Endothelial cell of umbilical vein (primary cell): ENCODE data around the gene MEIOSIN. TPM values are rescaled to one million over a fixed set of nuclear protein-coding genes. Genes with fewer than 3 reads are reported as not detected.

Experiments
- BruUV-seq: library from RNA; stranded (reverse); fragments of 400-500 nt; replicated peaks from 2 replicates; lab custom pipeline; 2021; lab: Mats Ljungman, UMichigan
- CTCF ChIA-PET: fragments of 300-600, 350-600 bp; sonication (Branson Sonifier 250); formaldehyde crosslinking; loops from one replicate; lab custom pipeline; 2021; ENCODE audit warnings: antibody characterized with exemption, inconsistent platforms; lab: Charles Lee
- POLR2A ChIA-PET: fragments of 300-600, 350-600 bp; sonication (Branson Sonifier 250); formaldehyde crosslinking; loops from one replicate; lab custom pipeline; 2021; ENCODE audit warnings: antibody characterized with exemption, inconsistent platforms; lab: Charles Lee
- DNase-seq: peaks from one replicate; pipeline ENCODE4 v3.0.0-alpha.2; 2011; ENCODE audit warnings: low read depth, low spot score
- FAIRE-seq: peaks from 2 replicates; lab custom pipeline; 2011; peaks lifted over from hg19 to GRCh38; lab: Jason Lieb, UNC
- H2AFZ ChIP-seq: 2 replicates; pipeline ENCODE4 v1.6.0; 2012; ENCODE audit warnings: low read depth, low read length, control low read depth, inconsistent platforms
- H3K27ac ChIP-seq: 2 replicates; pipeline ENCODE4 v1.5.1; 2011; ENCODE audit warnings: low read depth, mild to moderate bottlenecking, control low read depth, low read length, moderate library complexity; ENCODE audit not compliant: insufficient read depth
- H3K27me3 ChIP-seq, 2 experiments: 2 replicates each; pipeline versions ENCODE4 v1.6.0 to v1.6.1; 2011; ENCODE audit warnings: low read length in 2 of 2, mixed read lengths in 1 of 2; ENCODE audit not compliant: control insufficient read depth in 2 of 2, insufficient read depth in 2 of 2
- H3K36me3 ChIP-seq, 2 experiments: 2 replicates in 1 of 2; 3 replicates in 1 of 2; pipeline ENCODE4 v1.5.1; 2011; ENCODE audit warnings: low read length in 2 of 2, mild to moderate bottlenecking in 1 of 2, moderate library complexity in 1 of 2; ENCODE audit not compliant: control insufficient read depth in 2 of 2, insufficient read depth in 2 of 2; ENCODE audit errors: extremely low read depth in 1 of 2
- H3K4me1 ChIP-seq: 3 replicates; pipeline ENCODE4 v1.5.1; 2011; ENCODE audit warnings: mild to moderate bottlenecking, low read length; ENCODE audit not compliant: control insufficient read depth, insufficient read depth; ENCODE audit errors: extremely low read depth
- H3K4me2 ChIP-seq: 2 replicates; pipeline ENCODE4 v1.6.1; 2011; ENCODE audit warnings: low read length, control low read depth, mixed read lengths; ENCODE audit not compliant: insufficient read depth
- H3K4me3 ChIP-seq, 3 experiments: fragments of 200-600 bp in 1 of 3; sonication (generic), shearing (Covaris generic) in 1 of 3; replicated peaks in 1 of 3; 2 replicates each; pipeline ENCODE4 v1.5.1; 2011 to 2016; ENCODE audit warnings: control low read depth in 3 of 3, low read length in 3 of 3, mild to moderate bottlenecking in 2 of 3, inconsistent platforms in 1 of 3, low read depth in 1 of 3, moderate library complexity in 1 of 3; ENCODE audit not compliant: insufficient read depth in 1 of 3
- H3K79me2 ChIP-seq: 2 replicates; pipeline ENCODE4 v1.6.0; 2012; ENCODE audit warnings: low read length, inconsistent platforms; ENCODE audit not compliant: control insufficient read depth, insufficient read depth
- H3K9ac ChIP-seq: replicated peaks from 2 replicates; pipeline ENCODE3; 2011; ENCODE audit warnings: low read length, control low read depth; ENCODE audit not compliant: insufficient read depth; ENCODE audit errors: extremely low read depth
- H3K9me1 ChIP-seq: replicated peaks from 3 replicates; pipeline ENCODE4 v1.6.0; 2011; ENCODE audit warnings: mild to moderate bottlenecking, low read length; ENCODE audit not compliant: control insufficient read depth, insufficient read depth; ENCODE audit errors: extremely low read depth
- H3K9me3 ChIP-seq: replicated peaks from 2 replicates; pipeline ENCODE4 v1.5.1; 2012; ENCODE audit warnings: low read length, inconsistent platforms; ENCODE audit not compliant: control insufficient read depth, insufficient read depth
- H4K20me1 ChIP-seq: replicated peaks from 2 replicates; pipeline ENCODE3; 2011; ENCODE audit warnings: mild to moderate bottlenecking, low read length; ENCODE audit not compliant: control insufficient read depth, insufficient read depth; ENCODE audit errors: extremely low read depth
- EZH2 ChIP-seq: IDR thresholded peaks from 2 replicates; pipeline ENCODE4 v1.6.1; 2012; ENCODE audit warnings: borderline replicate concordance, low read depth, mild to moderate bottlenecking, moderate library complexity, low read length, inconsistent platforms; ENCODE audit not compliant: severe bottlenecking
- FOS ChIP-seq: IDR thresholded peaks from 2 replicates; pipeline ENCODE4 v1.6.1; 2011; ENCODE audit warnings: mild to moderate bottlenecking, low read length, moderate library complexity, borderline replicate concordance; ENCODE audit not compliant: insufficient read depth
- GATA2 ChIP-seq: IDR thresholded peaks from 2 replicates; pipeline ENCODE4 v1.7.0; 2011; ENCODE audit warnings: low read depth, mild to moderate bottlenecking, moderate library complexity, mixed read lengths, low read length; ENCODE audit not compliant: insufficient read length, insufficient read depth
- JUN ChIP-seq: IDR thresholded peaks from 2 replicates; pipeline ENCODE4 v1.6.1; 2011; ENCODE audit warnings: borderline replicate concordance, low read depth; ENCODE audit not compliant: insufficient read length, insufficient read depth
- MYC ChIP-seq: IDR thresholded peaks from one replicate; pipeline ENCODE4 v1.6.1; 2011; ENCODE audit warnings: mild to moderate bottlenecking, low read depth, low read length
- POLR2A ChIP-seq: IDR thresholded peaks from 2 replicates; pipeline ENCODE4 v1.6.1; 2012; ENCODE audit warnings: low read depth, mild to moderate bottlenecking, control low read depth, low read length
- POLR2AphosphoS5 ChIP-seq: IDR thresholded peaks from 2 replicates; pipeline ENCODE4 v1.6.1; 2012; ENCODE audit warnings: low read depth, mild to moderate bottlenecking, control low read depth, low read length, moderate library complexity; ENCODE audit not compliant: insufficient read depth
- dilution Hi-C: fragments of 300-500 bp; cut with MboI; formaldehyde crosslinking; loops from one replicate; pipeline ENCODE4 v1.15.0; 2019; ENCODE audit warnings: low sequenced_read_pairs; ENCODE audit not compliant: extremely low pct_ligation_motif_present
- intact Hi-C: fragments of 100-400 bp; cut with micrococcal nuclease; formaldehyde crosslinking; loops from one replicate; pipeline ENCODE4 v1.10.0; 2022
- polyA plus RNA-seq, 4 experiments: library from polyadenylated mRNA; depleted of rRNA in 3 of 4; stranded (reverse) in 3 of 4; unstranded in 1 of 4; fragments of >200 nt; gene quantifications; 2 replicates each; pipeline versions ENCODE4 v1.2.1 to v1.2.3, GENCODE V29; 2011 to 2012; ENCODE audit warnings: missing spikeins in 1 of 4
- total RNA-seq: library from RNA; stranded (reverse); gene quantifications from 2 replicates; pipeline ENCODE4 v1.2.3, GENCODE V29; 2021
- TF ChIP-seq, protein P1 (sequence below), 2 donors: IDR thresholded peaks; 1 replicate in 1 of 2; 2 replicates in 1 of 2; pipeline ENCODE4 v1.5.1; 2011; ENCODE audit warnings: low read length in 2 of 2, mild to moderate bottlenecking in 2 of 2, moderate library complexity in 2 of 2, control low read depth in 1 of 2, inconsistent platforms in 1 of 2, low read depth in 1 of 2; ENCODE audit not compliant: insufficient read depth in 1 of 2; ENCODE audit errors: extremely low read depth in 1 of 2
- TF ChIP-seq, protein P2 (sequence below): IDR thresholded peaks from 2 replicates; pipeline ENCODE4 v1.6.1; 2011; ENCODE audit not compliant: insufficient read depth, insufficient read length

MEIOSIN gene
- total and polyA plus RNA-seq, 2 donors (not counting 3 experiments of a cell fraction or from before 2014, with no cell fraction given): not detected

DNA sequence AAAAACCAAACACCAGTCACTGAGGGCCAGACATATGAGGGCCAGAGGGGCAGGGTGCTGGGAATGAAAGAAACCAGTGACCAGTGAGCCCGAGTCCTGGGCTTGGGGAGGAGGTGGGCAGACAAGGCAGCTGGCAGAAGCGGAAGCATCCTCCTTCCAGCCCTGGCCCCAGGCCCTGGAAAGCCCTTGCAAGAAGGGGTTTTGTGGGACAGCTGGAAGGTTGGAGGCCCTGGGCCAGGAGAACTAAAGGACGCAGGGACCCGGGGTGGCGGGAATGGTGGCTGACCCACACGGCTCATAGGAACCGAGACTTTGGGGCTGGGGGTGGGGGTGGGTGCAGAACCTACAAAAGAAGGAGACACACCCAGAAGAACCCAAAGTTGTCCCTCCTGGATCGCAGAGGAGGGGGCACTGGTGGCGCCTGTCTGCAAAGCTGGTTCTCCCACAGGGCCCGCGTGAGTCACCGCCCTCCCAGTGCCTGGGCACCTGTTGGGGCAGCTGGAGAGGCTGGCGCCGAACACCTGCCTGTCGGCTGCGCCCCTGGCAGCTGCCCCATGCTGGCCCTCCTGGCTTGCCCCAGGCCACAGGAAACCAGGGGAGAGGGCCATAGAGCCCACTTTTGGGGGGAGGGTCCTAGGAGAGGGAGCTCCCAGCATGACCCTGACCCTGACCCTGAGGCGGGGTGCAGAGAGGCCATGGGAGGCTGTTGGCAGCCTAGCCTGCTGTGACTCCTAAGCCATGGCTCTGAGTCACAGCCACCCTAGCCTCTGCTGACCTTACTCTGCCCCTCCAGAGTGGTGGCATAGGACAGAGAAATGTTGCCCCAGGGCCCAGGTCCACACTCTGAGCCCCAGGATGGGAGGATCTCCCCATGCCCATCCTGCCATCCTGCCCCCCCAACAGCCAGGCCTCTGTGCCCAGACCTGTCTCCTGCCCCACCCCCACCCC is 48.2 kb downstream of the MEIOSIN start:
- intact Hi-C loops (no loop called here), dilution Hi-C loops (no loop called here)
- BruUV-seq: no TSS peak
- no peak for TF ChIP-seq GATA2
- no peak for TF ChIP-seq POLR2AphosphoS5
- no peak for TF ChIP-seq FOS
- TF ChIP-seq, protein P1, sequence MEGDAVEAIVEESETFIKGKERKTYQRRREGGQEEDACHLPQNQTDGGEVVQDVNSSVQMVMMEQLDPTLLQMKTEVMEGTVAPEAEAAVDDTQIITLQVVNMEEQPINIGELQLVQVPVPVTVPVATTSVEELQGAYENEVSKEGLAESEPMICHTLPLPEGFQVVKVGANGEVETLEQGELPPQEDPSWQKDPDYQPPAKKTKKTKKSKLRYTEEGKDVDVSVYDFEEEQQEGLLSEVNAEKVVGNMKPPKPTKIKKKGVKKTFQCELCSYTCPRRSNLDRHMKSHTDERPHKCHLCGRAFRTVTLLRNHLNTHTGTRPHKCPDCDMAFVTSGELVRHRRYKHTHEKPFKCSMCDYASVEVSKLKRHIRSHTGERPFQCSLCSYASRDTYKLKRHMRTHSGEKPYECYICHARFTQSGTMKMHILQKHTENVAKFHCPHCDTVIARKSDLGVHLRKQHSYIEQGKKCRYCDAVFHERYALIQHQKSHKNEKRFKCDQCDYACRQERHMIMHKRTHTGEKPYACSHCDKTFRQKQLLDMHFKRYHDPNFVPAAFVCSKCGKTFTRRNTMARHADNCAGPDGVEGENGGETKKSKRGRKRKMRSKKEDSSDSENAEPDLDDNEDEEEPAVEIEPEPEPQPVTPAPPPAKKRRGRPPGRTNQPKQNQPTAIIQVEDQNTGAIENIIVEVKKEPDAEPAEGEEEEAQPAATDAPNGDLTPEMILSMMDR (IDR thresholded peaks at IDR 0.05; ENCODE audit: extremely low read depth in 1 of 2, insufficient read depth in 1 of 2, low read depth in 1 of 2, low read length in 2 of 2): no peak
- TF ChIP-seq, protein P2, sequence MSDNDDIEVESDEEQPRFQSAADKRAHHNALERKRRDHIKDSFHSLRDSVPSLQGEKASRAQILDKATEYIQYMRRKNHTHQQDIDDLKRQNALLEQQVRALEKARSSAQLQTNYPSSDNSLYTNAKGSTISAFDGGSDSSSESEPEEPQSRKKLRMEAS: no peak
- no peak for TF ChIP-seq MYC
- no peak for TF ChIP-seq JUN
- no peak for TF ChIP-seq EZH2
- TF ChIP-seq POLR2A: no peak
- Histone ChIP-seq H3K27ac (no peak overlapping the region), H3K79me2 (no peaks in the 10 kb centered on the region), H3K9ac (no peak overlapping the region), H3K27me3 (no peaks in the 10 kb centered on the region), H3K4me3 (no peak overlapping the region), H3K9me1 (no peaks in the 10 kb centered on the region), H3K4me2 (no peak overlapping the region), H2AFZ (no peak overlapping the region), H3K9me3 (no peaks in the 10 kb centered on the region), H3K4me1 (peaks cover 5% of the 10 kb centered on the region), H3K36me3 (peaks cover 0 to 22% of the 10 kb centered on the region in 2 experiments), H4K20me1 (no peaks in the 10 kb centered on the region)
- ChIA-PET POLR2A (interaction anchor here (0.6 to 1.0 kb wide), 4 partner anchors 11 to 35 kb away, joined by 4 to 19 read pairs (median 6); partner anchors contain the start of gene DMWD), CTCF (interaction anchor here (1.1 to 5.0 kb wide), 5 partner anchors 10 to 35 kb away, joined by 3 to 66 read pairs (median 7); partner anchors contain the start of genes DMWD and SIX5)
- DNase-seq (no peak), FAIRE-seq (no peak)
